Skin epidermis (tissue), 12 donors: ENCODE measurements around the gene ZNF474.

Experiments used
- H3K27ac ChIP-seq, 21 experiments: fragments of 200-600 bp; sonication (generic) in 11 of 21; one replicate each; pipeline ENCODE4 v1.5.0; 2020; ENCODE audit warnings: mild to moderate bottlenecking in 3 of 21, inconsistent platforms in 2 of 21, moderate library complexity in 2 of 21
- H3K4me3 ChIP-seq, 7 experiments: fragments of 200-600 bp; sonication (generic) in 2 of 7; one replicate each; pipeline ENCODE4 v1.5.0; 2020; ENCODE audit warnings: inconsistent platforms in 2 of 7, mild to moderate bottlenecking in 2 of 7, moderate library complexity in 1 of 7

Gene ZNF474

DNA sequence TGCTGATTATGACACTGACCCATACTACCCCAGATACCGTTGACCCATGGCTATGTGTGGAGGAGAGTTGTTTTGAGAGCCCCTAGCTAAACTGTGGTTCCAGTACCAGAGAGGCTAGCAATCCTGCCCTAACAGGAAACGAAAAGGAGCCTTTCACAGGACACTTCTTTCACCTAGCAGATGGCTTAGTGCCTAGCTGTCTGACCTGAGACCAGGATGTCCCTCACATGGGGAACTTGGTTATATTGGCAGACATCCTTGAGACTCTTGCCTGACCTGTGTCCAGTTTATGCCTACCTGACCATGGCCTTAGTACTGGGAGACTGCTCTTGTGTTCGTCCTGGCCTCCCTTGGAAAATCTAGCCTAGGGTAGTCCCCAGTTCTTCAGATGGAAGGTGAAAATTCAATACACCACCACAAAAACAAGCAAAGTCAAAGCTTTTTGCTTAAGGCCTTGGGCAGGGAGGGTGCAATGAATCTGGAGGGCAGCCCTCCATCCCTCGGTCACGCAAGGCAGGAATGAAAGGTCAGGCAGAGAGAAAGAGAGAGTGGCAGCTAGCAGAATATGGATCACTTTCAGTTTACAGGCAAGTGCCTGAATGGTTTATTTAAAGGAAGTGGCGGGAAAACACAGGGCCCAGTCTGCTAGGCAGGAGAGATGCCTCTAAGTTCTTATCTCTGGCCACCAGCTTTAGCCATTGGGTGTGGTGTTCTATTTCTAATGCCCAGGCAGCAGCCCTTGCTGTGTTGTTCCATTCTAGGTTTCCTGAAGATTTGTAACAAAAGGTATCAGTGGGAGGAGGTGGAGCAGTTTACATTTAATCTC lies 16.4 kb upstream of the ZNF474 start:
- Histone ChIP-seq H3K4me3 (no peak overlapping the region), H3K27ac (no peak overlapping the region)

DNA sequence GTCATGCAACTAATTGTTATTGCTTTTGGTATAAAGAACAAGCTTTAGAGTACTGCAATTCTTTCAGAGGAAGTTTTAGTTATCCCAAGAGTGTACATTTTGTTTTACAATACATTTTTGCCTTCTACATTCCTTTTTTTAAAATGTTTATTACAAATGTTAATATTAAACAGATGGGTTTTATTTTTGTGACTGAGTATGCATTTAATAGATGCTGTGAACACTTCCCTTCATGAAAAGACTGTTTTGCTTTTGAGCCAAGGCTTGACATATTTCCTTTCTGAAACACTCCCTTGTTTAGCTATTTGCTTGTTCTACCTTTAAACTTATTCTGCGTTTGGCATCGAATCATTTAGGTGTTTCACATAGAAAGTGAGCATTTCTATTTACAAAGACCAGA lies 14.8 kb upstream of the ZNF474 start:
- Histone ChIP-seq H3K4me3 (no peak overlapping the region), H3K27ac (no peak overlapping the region)

DNA sequence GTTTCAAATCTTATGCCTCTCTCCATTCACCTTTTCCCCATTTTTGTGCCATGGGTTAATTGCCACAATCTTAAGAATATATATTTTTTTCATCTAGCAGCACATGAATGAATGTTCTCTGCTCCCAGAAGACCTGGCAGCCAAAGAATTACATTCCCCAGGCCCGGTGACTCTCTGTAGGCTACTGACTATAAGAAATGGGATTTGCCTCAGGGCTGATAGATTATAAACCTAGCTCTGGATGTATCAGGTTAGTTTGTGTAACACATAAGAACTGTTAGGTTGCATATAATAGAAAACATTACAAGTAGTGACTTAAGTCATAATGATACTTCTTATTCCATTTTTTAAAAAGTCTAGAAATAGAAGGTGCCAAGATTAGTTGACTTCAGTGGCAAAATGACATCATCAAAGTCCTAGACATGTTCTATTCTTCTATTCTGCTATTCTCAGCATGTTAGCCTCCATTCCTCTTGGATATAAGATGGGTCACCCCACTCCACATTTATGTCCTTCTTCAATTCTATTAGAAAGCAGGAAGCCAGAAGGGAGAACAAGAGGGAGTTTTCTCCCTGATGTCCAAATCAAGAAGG lies 10.9 kb upstream of the ZNF474 start:
- no peak overlapping the region for H3K4me3 ChIP-seq
- H3K27ac ChIP-seq: no peak overlapping the region

DNA sequence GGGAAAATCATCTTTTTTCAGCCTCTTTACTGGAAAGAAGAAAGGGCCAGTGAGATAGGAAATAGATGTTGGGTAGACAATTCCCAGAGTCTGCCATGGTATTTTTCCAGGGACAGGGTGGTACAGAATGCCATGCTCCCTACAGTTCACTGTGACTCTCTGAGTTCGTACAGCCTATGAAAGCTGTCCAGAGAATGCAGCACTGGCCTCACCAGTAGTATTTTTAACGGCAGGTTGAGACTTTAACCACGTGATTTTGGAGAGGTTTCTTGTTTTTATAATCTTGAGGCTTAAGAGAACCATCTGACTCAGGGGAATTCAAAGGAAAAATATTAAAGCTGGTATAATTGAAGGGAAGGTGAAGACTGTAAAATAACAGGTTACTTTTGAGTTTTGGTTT lies 10.1 kb upstream of the ZNF474 start:
- H3K27ac ChIP-seq: no peak overlapping the region
- H3K4me3 ChIP-seq: no peak overlapping the region

DNA sequence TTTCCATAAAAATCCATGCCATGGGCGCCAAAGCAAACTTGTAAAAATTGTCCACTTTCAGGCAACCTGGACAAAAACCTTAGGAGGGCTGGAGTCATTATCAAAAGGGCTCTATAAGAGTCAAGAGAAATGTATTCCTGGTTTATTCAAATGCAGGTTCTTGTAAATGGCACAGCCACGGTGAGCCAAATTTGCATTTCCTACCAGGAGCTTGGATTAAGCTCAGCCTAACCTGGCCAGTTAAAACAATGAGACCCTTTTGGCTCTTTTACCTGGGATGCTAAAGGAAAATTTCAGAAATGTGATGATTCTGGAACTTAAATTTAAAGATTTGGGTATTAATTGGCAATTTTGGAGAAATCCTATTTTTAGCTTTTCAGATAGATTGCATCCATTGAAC lies 8.9 kb upstream of the ZNF474 start:
- Histone ChIP-seq H3K27ac (peak overlapping the region in 2 of 21 experiments; percentile 8 to 75), H3K4me3 (no peak overlapping the region)

DNA sequence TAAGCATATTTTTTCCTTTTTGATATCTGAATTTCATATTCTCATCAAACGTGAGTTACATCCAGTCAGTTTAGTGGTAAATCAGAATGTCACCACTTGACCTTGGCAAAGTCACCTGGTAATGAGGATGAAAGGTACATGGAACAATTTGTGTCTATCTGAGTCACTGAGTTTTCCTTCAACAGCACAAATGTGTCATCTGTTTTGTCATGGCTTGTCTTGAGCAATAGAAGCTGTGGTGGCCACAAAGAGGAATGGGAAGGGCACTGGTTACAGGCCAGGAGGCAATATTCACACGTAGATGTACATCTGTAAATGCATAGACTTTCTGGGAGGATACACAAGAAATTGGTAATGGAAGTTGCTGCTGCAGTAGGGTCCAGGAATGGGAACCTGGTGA lies 8.4 kb upstream of the ZNF474 start:
- Histone ChIP-seq H3K4me3 (no peak overlapping the region), H3K27ac (peak overlapping the region in 3 of 21 experiments; percentile 17 to 75 (median 66))

DNA sequence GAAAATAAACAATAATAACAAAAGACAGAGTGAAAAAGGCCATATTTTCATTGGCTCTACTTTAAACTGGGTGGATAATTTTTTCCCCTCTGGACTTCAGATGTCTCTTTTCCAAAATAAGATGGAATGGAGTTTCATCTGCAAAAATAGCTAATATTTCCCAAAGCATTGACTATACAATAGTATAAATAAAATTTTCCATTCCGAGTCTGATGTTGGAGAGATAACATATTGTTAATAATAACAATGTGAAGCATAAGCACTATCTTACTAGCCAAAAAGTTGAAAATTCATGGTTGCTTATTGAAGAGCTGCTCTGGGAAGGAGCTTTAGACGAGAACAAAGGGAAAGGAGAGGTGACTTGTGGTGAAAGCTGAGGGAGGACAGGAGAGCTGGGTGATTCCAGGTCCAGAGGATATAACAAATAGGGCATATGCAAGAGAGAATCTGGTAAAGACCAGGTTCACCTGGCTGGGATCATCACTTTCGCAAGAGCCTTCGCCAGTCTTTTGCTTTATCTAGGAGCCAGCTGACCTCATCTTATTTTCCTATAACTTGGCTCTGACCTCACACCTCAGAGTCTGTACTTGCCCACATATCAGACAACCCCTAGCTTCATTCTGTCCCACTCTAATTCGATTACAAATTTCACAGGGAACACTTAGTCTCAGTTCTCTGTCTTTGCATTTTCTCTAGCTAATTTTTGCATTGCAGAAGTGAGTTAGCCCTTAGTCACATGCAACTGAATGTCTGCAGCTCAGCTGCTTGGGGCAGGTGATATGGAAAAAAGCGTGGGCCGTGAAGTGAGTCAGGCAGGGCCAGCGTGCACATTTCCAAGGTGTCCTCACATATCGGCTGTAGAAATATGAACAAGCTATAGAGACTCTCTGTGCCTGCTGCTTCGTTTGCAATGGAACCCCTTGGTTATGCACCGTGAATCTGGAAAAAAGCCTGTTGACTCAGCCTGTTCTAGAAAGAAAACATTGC lies 7.6 kb upstream of the ZNF474 start:
- H3K4me3 ChIP-seq: no peak overlapping the region
- H3K27ac ChIP-seq: peak overlapping the region in 11 of 21 experiments; percentile 16 to 75 (median 49)

DNA sequence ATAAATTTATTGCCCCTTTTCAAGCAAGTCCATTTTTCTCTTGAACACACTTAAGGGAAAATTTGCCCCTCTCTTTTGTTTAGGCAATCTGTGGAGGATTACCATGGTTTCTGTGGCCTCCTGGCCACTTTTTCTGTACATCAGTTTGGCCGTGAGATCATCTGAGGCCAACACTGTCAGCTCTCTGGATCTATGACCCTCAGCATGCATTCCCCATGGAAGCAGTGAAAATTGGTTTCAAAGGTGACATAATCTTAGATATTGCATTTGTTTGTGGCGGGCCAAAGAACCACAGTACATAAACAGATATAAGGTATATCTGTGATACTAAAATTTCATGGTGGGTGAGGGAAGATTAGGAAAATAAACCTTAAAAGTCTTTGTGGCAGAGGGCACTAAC lies 4.6 kb upstream of the ZNF474 start:
- Histone ChIP-seq H3K4me3 (no peak overlapping the region), H3K27ac (peak overlapping the region in 1 of 21 experiments; percentile 82)

DNA sequence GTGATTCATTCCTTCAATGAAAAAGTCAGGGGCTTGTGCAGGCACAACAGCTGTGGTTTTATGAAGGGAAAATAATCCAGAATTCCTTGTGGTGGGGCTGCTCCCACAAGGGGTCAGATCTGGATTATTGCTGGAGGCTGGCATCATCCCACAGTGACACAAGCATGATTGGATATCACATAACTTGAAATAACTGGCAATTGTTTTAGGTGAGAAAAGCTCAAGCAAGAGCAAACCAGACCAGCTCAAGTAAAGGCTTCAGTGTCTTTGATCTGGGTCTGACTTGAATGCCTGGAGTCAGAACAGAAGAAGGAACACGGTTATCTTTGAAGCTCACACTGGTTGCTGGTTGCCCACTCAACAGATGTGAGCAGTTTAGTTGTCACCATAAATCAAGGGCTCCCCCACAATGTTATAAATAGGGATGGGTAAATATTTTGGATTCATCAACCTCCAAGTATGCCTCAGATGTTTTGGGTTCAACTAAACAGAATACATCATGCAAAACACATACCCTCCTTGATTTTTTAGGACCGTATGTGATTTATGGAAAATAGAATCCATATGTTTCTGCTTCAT lies 3.1 kb upstream of the ZNF474 start:
- Histone ChIP-seq H3K4me3 (no peak overlapping the region), H3K27ac (peak overlapping the region in 8 of 21 experiments; percentile 12 to 82 (median 68))

DNA sequence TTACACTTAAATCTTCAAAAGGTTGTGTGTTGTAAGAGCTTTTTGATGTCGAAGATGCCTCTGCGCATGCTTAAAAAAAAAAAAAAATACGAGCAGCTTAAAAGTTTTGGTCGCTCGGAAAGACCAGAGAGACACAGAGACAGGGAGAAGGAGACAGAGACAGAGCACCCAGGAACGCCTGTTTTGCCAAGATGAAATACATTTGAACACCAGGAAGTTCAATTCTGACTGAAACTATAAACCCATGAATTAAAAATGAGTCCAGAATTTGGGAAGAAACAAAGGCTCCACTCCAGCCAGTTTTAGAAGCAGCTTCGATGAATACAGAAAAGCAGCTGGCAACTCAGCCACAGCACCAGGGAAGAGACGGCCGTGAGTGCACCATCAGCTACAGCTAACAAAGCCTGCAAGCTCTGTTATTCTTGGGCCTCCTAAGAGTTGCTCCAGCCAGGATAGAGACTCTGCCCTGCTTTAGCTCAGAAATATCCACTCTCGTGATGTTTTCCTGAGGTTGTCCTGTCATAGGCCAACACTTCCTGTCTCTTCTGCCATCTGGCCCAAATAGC lies 2.5 kb upstream of the ZNF474 start:
- peak overlapping the region in 16 of 21 experiments; percentile 12 to 82 (median 64) for H3K27ac ChIP-seq
- H3K4me3 ChIP-seq: no peak overlapping the region

DNA sequence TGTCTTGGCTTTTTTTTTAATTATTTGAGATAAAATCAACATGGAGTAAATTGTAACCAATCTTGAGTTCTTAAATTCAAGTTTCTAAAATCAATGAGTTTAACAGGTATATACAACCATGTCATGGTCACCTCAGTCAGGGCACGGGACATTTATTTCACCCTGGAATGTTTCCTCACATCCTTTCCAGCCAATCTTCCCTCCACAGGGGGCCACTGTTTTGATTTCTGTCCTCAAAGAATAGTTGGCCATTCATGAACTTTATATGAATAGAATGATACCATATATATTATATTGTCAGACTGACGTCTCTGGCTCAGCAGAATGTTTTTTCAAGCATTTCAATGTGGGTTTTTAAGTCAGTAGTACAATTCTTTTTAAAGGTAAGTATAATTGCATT lies 806 bp downstream of the ZNF474 start:
- Histone ChIP-seq H3K4me3 (no peak overlapping the region), H3K27ac (peak overlapping the region in 3 of 21 experiments; percentile 44 to 82 (median 66))

DNA sequence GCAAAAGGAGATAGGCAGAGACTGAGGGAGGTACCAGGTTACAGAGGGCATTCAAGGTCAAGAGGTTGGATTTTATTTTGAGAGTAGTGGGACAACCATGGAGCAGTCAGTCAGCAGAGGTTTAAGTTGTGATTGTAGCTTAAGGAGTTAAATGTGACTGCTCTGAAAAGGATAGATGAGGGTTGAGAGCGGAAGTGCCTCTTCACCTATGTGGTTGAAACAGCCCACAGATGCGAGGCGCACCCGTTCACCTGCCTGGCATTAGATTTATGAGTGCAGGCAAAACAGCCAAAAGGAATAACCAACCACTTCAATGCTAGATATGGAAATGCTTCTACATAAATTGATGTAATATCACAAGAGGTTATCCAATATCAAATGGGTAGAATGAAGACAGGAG lies 8.4 kb downstream of the ZNF474 start:
- H3K27ac ChIP-seq: no peak overlapping the region
- H3K4me3 ChIP-seq: no peak overlapping the region

DNA sequence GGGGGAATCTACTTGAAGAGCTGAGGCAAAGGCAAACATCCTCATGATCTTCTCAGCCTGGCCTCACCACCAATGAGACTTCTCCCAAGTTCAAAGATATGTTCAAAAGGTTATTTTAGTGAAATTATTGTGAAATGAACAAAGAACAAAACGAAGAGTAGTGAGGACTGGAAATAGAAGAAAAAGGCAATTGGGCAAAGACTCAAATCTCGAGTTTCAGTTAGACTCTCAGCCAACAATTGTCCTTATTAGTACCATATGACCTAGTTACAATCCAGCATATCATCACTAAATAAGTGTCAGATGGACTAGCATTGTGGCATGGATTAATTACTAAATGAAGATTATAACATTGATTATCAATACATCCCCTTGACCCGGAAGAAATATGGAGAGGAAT lies 9.0 kb downstream of the ZNF474 start:
- no peak overlapping the region for H3K27ac ChIP-seq
- no peak overlapping the region for H3K4me3 ChIP-seq

DNA sequence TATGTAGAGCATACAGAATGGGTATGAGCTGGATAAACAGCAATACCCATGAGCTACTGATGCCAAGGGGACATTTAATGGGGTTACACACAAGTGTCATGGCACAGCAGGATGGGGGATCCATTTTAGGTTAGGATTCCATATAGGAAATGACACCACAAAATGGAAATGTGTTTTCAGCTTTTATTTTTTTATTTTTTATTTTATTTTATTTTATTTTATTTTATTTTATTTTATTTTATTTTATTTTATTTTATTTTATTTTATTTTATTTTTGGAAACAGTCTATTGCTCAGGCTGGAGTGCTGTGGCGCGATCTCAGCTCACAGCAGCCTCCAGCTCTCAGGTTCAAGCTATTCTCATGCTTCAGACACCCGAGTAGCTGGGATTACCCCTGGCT lies 11.6 kb downstream of the ZNF474 start:
- H3K27ac ChIP-seq: no peak overlapping the region
- no peak overlapping the region for H3K4me3 ChIP-seq

DNA sequence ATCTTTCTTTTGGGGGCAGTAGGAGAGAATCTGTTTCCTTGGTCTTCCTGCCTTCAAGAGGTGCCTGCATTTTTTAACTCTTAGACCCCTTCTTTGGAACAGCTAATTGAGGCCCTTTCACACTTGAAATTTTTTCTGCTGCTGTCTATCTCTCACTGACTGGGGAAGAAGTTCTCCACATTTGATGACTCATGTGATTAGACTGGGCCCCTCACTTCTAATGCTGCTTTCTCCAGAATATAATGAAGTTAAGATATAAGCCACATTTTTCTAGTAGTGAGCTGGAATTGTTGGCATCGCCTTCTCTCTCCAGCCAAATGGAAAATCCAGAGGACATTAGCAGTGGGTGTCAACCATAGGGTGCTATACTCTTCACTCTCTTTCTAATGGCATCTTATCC lies 12.4 kb downstream of the ZNF474 start:
- no peak overlapping the region for H3K4me3 ChIP-seq
- peak overlapping the region in 4 of 21 experiments; percentile 26 to 56 (median 36) for H3K27ac ChIP-seq

DNA sequence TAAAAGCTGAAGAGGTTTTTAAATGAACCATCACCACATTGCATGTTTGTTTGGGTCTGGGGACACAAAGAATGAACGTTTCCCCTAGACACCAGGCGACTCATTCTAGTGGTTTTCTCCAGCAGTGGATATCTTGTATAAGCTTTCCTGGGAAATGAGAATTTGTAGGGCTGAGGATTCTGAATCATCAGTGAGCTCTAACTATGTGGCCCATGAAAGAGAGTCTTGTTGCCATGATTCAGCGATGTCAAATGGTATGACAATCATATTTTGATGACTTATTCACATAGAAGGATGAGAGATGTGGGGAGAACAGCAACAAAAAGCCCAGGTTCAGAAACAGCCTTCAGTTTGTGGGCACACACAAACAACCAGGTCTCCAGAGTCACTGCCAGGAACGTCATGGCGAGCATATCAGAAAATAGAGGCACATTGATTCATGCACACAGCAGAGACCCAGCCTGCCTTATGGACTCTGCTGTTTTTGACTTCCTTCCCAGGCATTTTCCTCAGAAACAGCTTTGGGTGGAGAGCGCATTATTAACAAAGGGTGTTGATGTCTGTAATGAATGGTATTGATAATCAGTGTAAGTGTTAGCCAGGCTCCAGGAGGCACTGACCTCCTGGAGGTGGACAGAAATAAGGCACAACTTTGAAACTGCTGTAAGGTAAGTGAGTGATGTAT lies 13.3 kb downstream of the ZNF474 start:
- no peak overlapping the region for H3K4me3 ChIP-seq
- H3K27ac ChIP-seq: peak overlapping the region in 3 of 21 experiments; percentile 11 to 56 (median 52)

DNA sequence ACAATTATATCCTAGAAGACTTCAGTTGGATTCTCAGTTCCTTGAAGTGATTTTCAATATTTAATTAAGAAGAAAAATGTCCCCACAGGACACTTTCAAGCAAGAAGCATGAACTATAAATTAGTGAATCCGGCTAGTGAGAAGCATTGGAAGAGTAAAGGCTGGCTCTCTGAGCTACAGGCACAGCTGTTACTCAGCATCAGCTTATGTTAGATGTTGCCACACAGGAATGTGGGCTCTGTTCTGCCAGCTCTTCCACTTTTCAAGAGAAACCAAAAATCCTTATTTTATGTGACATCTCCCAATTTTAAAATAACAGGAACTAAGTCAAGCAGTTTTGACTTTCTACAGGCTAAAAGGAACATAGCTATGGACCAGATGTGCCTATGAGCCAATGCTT lies 14.9 kb downstream of the ZNF474 start:
- peak overlapping the region in 1 of 21 experiments; percentile 35 for H3K27ac ChIP-seq
- H3K4me3 ChIP-seq: no peak overlapping the region

DNA sequence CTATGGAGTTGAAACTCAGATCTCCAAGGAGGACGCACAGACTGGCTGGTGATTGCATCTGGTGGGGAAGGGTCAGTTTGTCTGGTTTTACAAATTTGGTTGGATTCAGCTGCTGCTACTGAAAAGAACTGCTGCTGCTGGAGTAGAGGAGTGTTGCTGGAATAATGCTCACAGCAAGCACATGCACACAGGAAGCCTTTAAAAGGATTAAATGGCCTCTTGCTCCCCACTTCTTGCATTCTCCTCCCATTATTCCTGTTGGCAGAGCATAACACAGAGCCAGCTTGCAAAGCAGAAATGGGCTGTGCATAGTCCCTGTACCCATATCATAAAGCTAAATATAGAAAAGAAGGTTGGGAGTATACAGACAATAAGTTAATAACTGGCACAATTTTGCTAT lies 16.6 kb downstream of the ZNF474 start:
- H3K27ac ChIP-seq: no peak overlapping the region
- H3K4me3 ChIP-seq: no peak overlapping the region
